Panc1 (cell line): ENCODE results near the gene PEX3. TPM values are rescaled to one million over a fixed set of nuclear protein-coding genes. Genes with fewer than 3 reads are reported as not detected.

ENCODE experiments used
- ATAC-seq: fragments of 200-7000 bp; cut with Tn5 transposase; 2 replicates; pipeline ENCODE4 v1.9.1; 2020; ENCODE audit warnings: mild to moderate bottlenecking, moderate library complexity
- BruUV-seq: library from RNA; stranded (reverse); fragments of 400-500 nt; replicated peaks from 2 replicates; lab custom pipeline; 2021; lab: Mats Ljungman, UMichigan
- CTCF ChIA-PET: fragments of 300-600 bp; sonication (Branson Sonifier 250); formaldehyde crosslinking; loops from one replicate; lab custom pipeline; 2022; ENCODE audit warnings: antibody characterized with exemption; lab: Charles Lee
- POLR2A ChIA-PET: fragments of 300-600 bp; sonication (Branson Sonifier 250); formaldehyde crosslinking; loops from one replicate; lab custom pipeline; 2022; ENCODE audit warnings: antibody characterized with exemption; lab: Charles Lee
- DNase-seq: peaks from one replicate; pipeline ENCODE4 v3.0.0-alpha.2; 2010; ENCODE audit warnings: low read depth, low spot score
- H3K27ac ChIP-seq: 2 replicates; pipeline ENCODE4 v1.5.1; 2011; ENCODE audit warnings: mild to moderate bottlenecking, low read length, inconsistent platforms
- H3K27me3 ChIP-seq: fragments of 200-500 bp; sonication (Bioruptor generic); 2 replicates; pipeline ENCODE4 v1.6.0; 2014; ENCODE audit warnings: low read length, inconsistent platforms; ENCODE audit not compliant: control insufficient read depth, insufficient read depth
- H3K36me3 ChIP-seq: fragments of 200-500 bp; sonication (Bioruptor generic); 2 replicates; pipeline ENCODE4 v1.5.1; 2014; ENCODE audit warnings: inconsistent platforms, mild to moderate bottlenecking, low read length, moderate library complexity; ENCODE audit not compliant: control insufficient read depth, insufficient read depth
- H3K4me1 ChIP-seq: 2 replicates; pipeline ENCODE4 v1.5.1; 2011; ENCODE audit warnings: inconsistent platforms, mild to moderate bottlenecking, low read length, moderate library complexity; ENCODE audit not compliant: control insufficient read depth, insufficient read depth
- H3K4me3 ChIP-seq, 2 experiments: 2 replicates each; pipeline ENCODE4 v1.5.1; 2011 to 2012; ENCODE audit warnings: low read depth in 2 of 2, low read length in 2 of 2, mild to moderate bottlenecking in 2 of 2, inconsistent platforms in 1 of 2, moderate library complexity in 1 of 2
- H3K9me3 ChIP-seq: fragments of 200-500 bp; sonication (Bioruptor generic); 2 replicates; pipeline ENCODE4 v1.5.1; 2014; ENCODE audit warnings: low read depth, mild to moderate bottlenecking, inconsistent platforms, low read length, moderate library complexity; ENCODE audit not compliant: control insufficient read depth, insufficient read depth
- CTCF ChIP-seq: fragments of 450-650 bp; IDR thresholded peaks from 2 replicates; pipeline ENCODE4 v1.5.1; 2017; ENCODE audit warnings: mild to moderate bottlenecking
- POLR2AphosphoS5 ChIP-seq: IDR thresholded peaks from 2 replicates; pipeline ENCODE4 v1.6.1; 2012; ENCODE audit warnings: mild to moderate bottlenecking, low read depth, low read length, moderate library complexity
- REST ChIP-seq, 2 experiments: IDR thresholded peaks; 2 replicates each; pipeline ENCODE4 v1.6.1; 2011 to 2012; ENCODE audit warnings: low read depth in 2 of 2, control low read depth in 1 of 2, low read length in 1 of 2, mild to moderate bottlenecking in 1 of 2, moderate library complexity in 1 of 2; ENCODE audit not compliant: insufficient read depth in 1 of 2
- SIN3A ChIP-seq: IDR thresholded peaks from 2 replicates; pipeline ENCODE4 v1.6.1; 2012; ENCODE audit warnings: low read depth, mild to moderate bottlenecking, low read length, moderate library complexity, borderline replicate concordance; ENCODE audit not compliant: insufficient read depth
- TCF7L2 ChIP-seq: IDR thresholded peaks from 2 replicates; pipeline ENCODE4 v1.6.1; 2011; ENCODE audit warnings: mild to moderate bottlenecking, low read depth, low read length, inconsistent platforms
- in situ Hi-C: cut with HindIII; loops from 2 replicates; pipeline ENCODE4 v1.10.0; 2016; ENCODE audit warnings: low sequenced_read_pairs, low pct_unique_long_range_greater_than_20kb
- intact Hi-C: fragments of 100-400 bp; cut with micrococcal nuclease; formaldehyde crosslinking; loops from one replicate; pipeline ENCODE4 v1.10.0; 2022; ENCODE audit not compliant: unreplicated experiment
- total RNA-seq: library from RNA; stranded (reverse); gene quantifications from one replicate; pipeline ENCODE4 v1.2.1, GENCODE V29; 2021; ENCODE audit not compliant: unreplicated experiment

PEX3 gene
- total RNA-seq, 1 experiment from 2014 or later = 16.5 TPM

- in situ Hi-C loops = no loop called here
- Histone ChIP-seq H3K9me3 (no peaks in the 10 kb centered on the region), H3K36me3 (no peaks in the 10 kb centered on the region), H3K4me3 (no peak overlapping the region), H3K27ac (peak overlapping the region; percentile 89; the same call in 1 of the 2 replicates), H3K27me3 (no peaks in the 10 kb centered on the region), H3K4me1 (peaks cover 11% of the 10 kb centered on the region; the same call in 1 of the 2 replicates)
- ATAC-seq = no peak
- POLR2A ChIA-PET = no interaction called here
- CTCF ChIA-PET = no interaction called here
- DNase-seq = no peak
- TF ChIP-seq TCF7L2 = no peak
- no peak for TF ChIP-seq POLR2AphosphoS5
- no peak for TF ChIP-seq CTCF
- TF ChIP-seq SIN3A = no peak
- TF ChIP-seq REST (IDR thresholded peaks at IDR 0.05; ENCODE audit: insufficient read depth in 1 of 2, low read depth in 2 of 2, low read length in 1 of 2) = no peak
- intact Hi-C loops = no loop called here
- BruUV-seq = TSS peak; percentile 61
These were observed 87.8 kb downstream of the PEX3 start for GRCh38 chr6:143538374-143538773.

GRCh38 chr6:143539106-143539505, 88.5 kb downstream of the PEX3 start:
- BruUV-seq = no TSS peak
- ATAC-seq = no peak
- Histone ChIP-seq H3K4me3 (no peak overlapping the region), H3K9me3 (no peaks in the 10 kb centered on the region), H3K4me1 (peaks cover 11% of the 10 kb centered on the region; the same call in 1 of the 2 replicates), H3K27me3 (no peaks in the 10 kb centered on the region), H3K27ac (0 out of 2 replicates have a peak overlapping the region, but pooled peaks have one; percentile 89), H3K36me3 (no peaks in the 10 kb centered on the region)
- DNase-seq = no peak
- in situ Hi-C loops (no loop called here), intact Hi-C loops (no loop called here)
- TF ChIP-seq SIN3A = no peak
- no peak for TF ChIP-seq REST (IDR thresholded peaks at IDR 0.05; ENCODE audit: insufficient read depth in 1 of 2, low read depth in 2 of 2, low read length in 1 of 2)
- TF ChIP-seq TCF7L2 = no peak
- no peak for TF ChIP-seq CTCF
- TF ChIP-seq POLR2AphosphoS5 = no peak
- CTCF ChIA-PET = no interaction called here
- POLR2A ChIA-PET = no interaction called here
